IMR-90 (cell line): Measurements from ENCODE around the gene SLC25A31. TPM values are rescaled to one million over a fixed set of nuclear protein-coding genes. Genes with fewer than 3 reads are reported as not detected.

Experiments
- ATAC-seq: fragments of 200-7000 bp; cut with Tn5 transposase; 2 replicates; pipeline ENCODE4 v1.9.1; 2020; ENCODE audit warnings: low read depth, mild to moderate bottlenecking, moderate library complexity
- BruUV-seq: library from RNA; stranded (reverse); fragments of 400-500 nt; replicated peaks from 2 replicates; lab custom pipeline; 2021; lab: Mats Ljungman, UMichigan
- CTCF ChIA-PET: fragments of 300-600 bp; formaldehyde crosslinking; extraction: SDS; loops from one replicate; lab custom pipeline; 2021; ENCODE audit warnings: antibody characterized with exemption; lab: Yijun Ruan, JAX
- POLR2A ChIA-PET: fragments of 300-600 bp; sonication (Branson Sonifier 250); formaldehyde crosslinking; loops from one replicate; lab custom pipeline; 2022; ENCODE audit warnings: antibody characterized with exemption; ENCODE audit not compliant: unreplicated experiment; lab: Charles Lee
- DNase-seq: peaks from one replicate; pipeline ENCODE4 v3.0.0; 2013
- H2AFZ ChIP-seq: replicated peaks from 2 replicates; pipeline ENCODE3; 2013; ENCODE audit warnings: low read length, mild to moderate bottlenecking; ENCODE audit not compliant: poor library complexity
- H2AK5ac ChIP-seq: 2 replicates; pipeline ENCODE4 v1.6.1; 2013; ENCODE audit warnings: low read depth, low read length, inconsistent platforms
- H2AK9ac ChIP-seq: replicated peaks from 2 replicates; pipeline ENCODE3; 2013; ENCODE audit warnings: mild to moderate bottlenecking, low read depth, low read length, moderate library complexity; ENCODE audit not compliant: poor library complexity
- H2BK120ac ChIP-seq: 2 replicates; pipeline ENCODE4 v1.6.1; 2013; ENCODE audit warnings: low read depth, low read length, inconsistent platforms
- H2BK15ac ChIP-seq: 3 replicates; pipeline ENCODE4 v1.6.1; 2013; ENCODE audit warnings: low read depth, low read length, inconsistent platforms
- H2BK20ac ChIP-seq: 2 replicates; pipeline ENCODE4 v1.6.1; 2013; ENCODE audit warnings: low read depth, mild to moderate bottlenecking, inconsistent platforms, low read length, moderate library complexity
- H2BK5ac ChIP-seq: 2 replicates; pipeline ENCODE4 v1.6.1; 2013; ENCODE audit warnings: mild to moderate bottlenecking, low read depth, low read length, inconsistent platforms; ENCODE audit not compliant: poor library complexity, severe bottlenecking
- H3K14ac ChIP-seq: replicated peaks from 2 replicates; pipeline ENCODE4 v1.6.1; 2013; ENCODE audit warnings: low read depth, low read length, inconsistent platforms
- H3K18ac ChIP-seq: 2 replicates; pipeline ENCODE4 v1.6.1; 2013; ENCODE audit warnings: low read depth, low read length, control low read depth
- H3K23ac ChIP-seq: 2 replicates; pipeline ENCODE4 v1.6.1; 2013; ENCODE audit warnings: low read depth, low read length, inconsistent platforms
- H3K27ac ChIP-seq: 2 replicates; pipeline ENCODE4 v1.5.1; 2013; ENCODE audit warnings: mild to moderate bottlenecking, control low read depth, low read length; ENCODE audit not compliant: insufficient read depth
- H3K27me3 ChIP-seq: 2 replicates; pipeline ENCODE4 v1.6.1; 2013; ENCODE audit warnings: low read length; ENCODE audit not compliant: control insufficient read depth, insufficient read depth
- H3K36me3 ChIP-seq: 2 replicates; pipeline ENCODE4 v1.6.1; 2013; ENCODE audit warnings: low read length, mixed read lengths; ENCODE audit not compliant: control insufficient read depth, insufficient read depth
- H3K4ac ChIP-seq: 2 replicates; pipeline ENCODE4 v1.6.1; 2013; ENCODE audit warnings: low read depth, low read length, inconsistent platforms
- H3K4me1 ChIP-seq: 2 replicates; pipeline ENCODE4 v1.6.1; 2013; ENCODE audit warnings: low read length, mixed read lengths; ENCODE audit not compliant: control insufficient read depth, insufficient read depth
- H3K4me2 ChIP-seq: 2 replicates; pipeline ENCODE4 v1.6.1; 2013; ENCODE audit warnings: low read depth, mild to moderate bottlenecking, control low read depth, low read length, moderate library complexity
- H3K4me3 ChIP-seq: 2 replicates; pipeline ENCODE4 v1.5.1; 2013; ENCODE audit warnings: low read depth, mild to moderate bottlenecking, control low read depth, low read length, moderate library complexity; ENCODE audit not compliant: insufficient read depth
- H3K56ac ChIP-seq: 2 replicates; pipeline ENCODE4 v1.6.1; 2013; ENCODE audit warnings: low read length, inconsistent platforms; ENCODE audit not compliant: insufficient read depth; ENCODE audit errors: extremely low read depth
- H3K79me1 ChIP-seq, 2 experiments: 2 replicates each; pipeline ENCODE4 v1.6.1; 2013; ENCODE audit warnings: low read length in 2 of 2, inconsistent platforms in 1 of 2, low read depth in 1 of 2
- H3K9ac ChIP-seq: 2 replicates; pipeline ENCODE4 v1.6.1; 2013; ENCODE audit warnings: low read depth, low read length, control low read depth
- H3K9me1 ChIP-seq: 2 replicates; pipeline ENCODE4 v1.6.1; 2013; ENCODE audit warnings: low read length, inconsistent platforms; ENCODE audit not compliant: insufficient read depth
- H3K9me3 ChIP-seq: 2 replicates; pipeline ENCODE4 v1.6.1; 2013; ENCODE audit warnings: low read length; ENCODE audit not compliant: control insufficient read depth, insufficient read depth
- H4K20me1 ChIP-seq: 2 replicates; pipeline ENCODE4 v1.6.1; 2013; ENCODE audit warnings: low read length, inconsistent platforms; ENCODE audit not compliant: insufficient read depth
- H4K5ac ChIP-seq: 2 replicates; pipeline ENCODE4 v1.6.1; 2013; ENCODE audit warnings: mild to moderate bottlenecking, low read depth, low read length, control low read depth
- H4K8ac ChIP-seq, 2 experiments: 2 replicates each; pipeline ENCODE4 v1.6.1; 2013; ENCODE audit warnings: low read depth in 2 of 2, low read length in 2 of 2, control low read depth in 1 of 2, inconsistent platforms in 1 of 2
- H4K91ac ChIP-seq: 2 replicates; pipeline ENCODE4 v1.6.1; 2013; ENCODE audit warnings: low read depth, low read length, inconsistent platforms; ENCODE audit not compliant: insufficient read depth
- BHLHE40 ChIP-seq: fragments of 150-350 bp; IDR thresholded peaks from 2 replicates; pipeline ENCODE4 v1.6.1; 2016; ENCODE audit warnings: mild to moderate bottlenecking, low read depth, low read length
- CEBPB ChIP-seq: IDR thresholded peaks from 2 replicates; pipeline ENCODE4 v1.6.1; 2012; ENCODE audit warnings: low read depth, low read length, improper control_type of control experiment
- CTCF ChIP-seq: conservative IDR thresholded peaks from 2 replicates; pipeline ENCODE4 v1.5.1; 2012; ENCODE audit warnings: mild to moderate bottlenecking, low read depth, low read length, improper control_type of control experiment
- ELK1 ChIP-seq: fragments of 150-350 bp; IDR thresholded peaks from 2 replicates; pipeline ENCODE4 v1.6.1; 2016; ENCODE audit warnings: low read depth, mild to moderate bottlenecking, low read length, moderate library complexity, borderline replicate concordance
- FOS ChIP-seq: fragments of 150-350 bp; IDR thresholded peaks from 2 replicates; pipeline ENCODE4 v1.6.1; 2016; ENCODE audit warnings: low read depth, low read length
- MAFK ChIP-seq: IDR thresholded peaks from 2 replicates; pipeline ENCODE4 v1.6.1; 2012; ENCODE audit warnings: low read depth, low read length, improper control_type of control experiment
- POLR2A ChIP-seq: IDR thresholded peaks from 2 replicates; pipeline ENCODE4 v1.6.1; 2012; ENCODE audit warnings: mild to moderate bottlenecking, low read depth, low read length
- RAD21 ChIP-seq: IDR thresholded peaks from 2 replicates; pipeline ENCODE4 v1.6.1; 2012; ENCODE audit warnings: low read length, improper control_type of control experiment
- RCOR1 ChIP-seq: IDR thresholded peaks from 2 replicates; pipeline ENCODE4 v1.6.1; 2012; ENCODE audit warnings: mild to moderate bottlenecking, low read length, improper control_type of control experiment; ENCODE audit not compliant: insufficient replicate concordance
- RFX5 ChIP-seq: IDR thresholded peaks from 2 replicates; pipeline ENCODE4 v1.8.0; 2012; ENCODE audit warnings: low read depth, mild to moderate bottlenecking, low read length, moderate library complexity
- SMC3 ChIP-seq: fragments of 150-350 bp; IDR thresholded peaks from 2 replicates; pipeline ENCODE4 v1.6.1; 2016; ENCODE audit warnings: low read depth, mild to moderate bottlenecking, antibody characterized with exemption, low read length, moderate library complexity
- USF2 ChIP-seq: fragments of 150-350 bp; IDR thresholded peaks from 2 replicates; pipeline ENCODE4 v1.6.1; 2017; ENCODE audit warnings: mild to moderate bottlenecking, antibody characterized with exemption, low read length, low read depth
- dilution Hi-C: fragments of 300-500 bp; cut with HindIII; formaldehyde crosslinking; loops from one replicate; pipeline ENCODE4 v1.14.3; 2018; ENCODE audit warnings: low sequenced_read_pairs; ENCODE audit not compliant: unreplicated experiment
- in situ Hi-C: fragments of 300-500 bp; cut with MboI; formaldehyde crosslinking; loops from 3 replicates; pipeline ENCODE4 v1.14.3; 2019; ENCODE audit warnings: low sequenced_read_pairs, inconsistent platforms, mixed read lengths
- intact Hi-C: fragments of 100-400 bp; cut with micrococcal nuclease; formaldehyde crosslinking; loops from 2 replicates; pipeline ENCODE4 v1.10.0; 2022
- polyA plus RNA-seq, 3 experiments: library from polyadenylated mRNA; depleted of rRNA; stranded (reverse); fragments of >200 nt; gene quantifications; 2 replicates each; pipeline ENCODE4 v1.2.3, GENCODE V29; 2012; ENCODE audit warnings: low replicate concordance in 1 of 3
- total RNA-seq: library from RNA; depleted of rRNA; stranded (reverse); fragments of >200 nt; gene quantifications from 2 replicates; pipeline ENCODE4 v1.2.3, GENCODE V29; 2012

The SLC25A31 gene
- total and polyA plus RNA-seq, 2 of the 4 experiments (the other 2 are of a cell fraction) = not detected

- H3K18ac ChIP-seq = no peak overlapping the region
- H2BK20ac ChIP-seq = no peak overlapping the region
- H4K5ac ChIP-seq = no peak overlapping the region
- intact Hi-C loops (no loop called here), in situ Hi-C loops (no loop called here), dilution Hi-C loops (no loop called here)
- no peak overlapping the region for H2AK9ac ChIP-seq
- H4K91ac ChIP-seq = no peak overlapping the region
- no peaks in the 10 kb centered on the region; a peak in 1 of 4 replicates for H3K79me1 ChIP-seq
- H3K4ac ChIP-seq = no peak overlapping the region
- BruUV-seq = no TSS peak
- no peak overlapping the region for H3K4me3 ChIP-seq
- H2BK5ac ChIP-seq = no peak overlapping the region
- H2BK120ac ChIP-seq = no peak overlapping the region
- H3K9me1 ChIP-seq = no peaks in the 10 kb centered on the region
- no peak overlapping the region for H3K56ac ChIP-seq
- no peaks in the 10 kb centered on the region for H3K9me3 ChIP-seq
- no peak overlapping the region for H2BK15ac ChIP-seq
- no peak overlapping the region for H3K14ac ChIP-seq
- TF ChIP-seq CTCF (no peak), FOS (no peak), BHLHE40 (no peak), SMC3 (no peak), RAD21 (no peak), MAFK (peak; percentile 82), USF2 (no peak), ELK1 (no peak), POLR2A (no peak), RFX5 (no peak), CEBPB (peak; percentile 68; the same call in 1 of the 2 replicates), RCOR1 (no peak)
- ChIA-PET POLR2A (no interaction called here), CTCF (no interaction called here)
- no peak overlapping the region for H3K9ac ChIP-seq
- no peak overlapping the region for H3K27ac ChIP-seq
- H4K20me1 ChIP-seq = no peaks in the 10 kb centered on the region
- no peak overlapping the region for H2AFZ ChIP-seq
- 0 out of 2 replicates have a peak, but pooled peaks cover 2% of the 10 kb centered on the region for H3K4me1 ChIP-seq
- ATAC-seq (peak; percentile 53), DNase-seq (peak; percentile 73)
- H3K27me3 ChIP-seq = no peaks in the 10 kb centered on the region
- H3K36me3 ChIP-seq = 0 out of 2 replicates have a peak, but pooled peaks cover 1% of the 10 kb centered on the region
- no peak overlapping the region for H4K8ac ChIP-seq
- H3K4me2 ChIP-seq = no peak overlapping the region
- no peak overlapping the region for H3K23ac ChIP-seq
- no peak overlapping the region for H2AK5ac ChIP-seq
Measured at GRCh38 chr4:127685292-127685691, 44.9 kb upstream of the SLC25A31 start.
